ENCODE results near the gene MED29.

DNA sequence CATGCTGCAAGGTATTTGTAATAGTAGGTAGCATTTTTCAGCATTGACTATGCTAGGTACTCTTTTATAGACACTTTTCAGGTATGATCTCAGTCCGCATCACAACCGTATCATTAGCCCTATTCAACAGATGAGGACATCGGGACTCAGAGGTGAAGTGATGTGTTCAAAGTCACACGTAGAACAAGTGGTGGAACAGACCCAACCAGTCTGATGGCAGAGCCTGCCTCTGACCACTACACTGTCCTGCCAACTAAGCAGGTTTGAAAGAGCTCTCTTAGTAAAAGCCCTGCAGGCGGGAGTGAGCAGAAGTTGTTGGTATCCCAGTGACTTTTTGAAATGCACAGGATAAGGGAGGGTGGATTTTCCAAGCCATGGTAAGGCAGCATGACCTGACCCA, 20.4 kb upstream of the MED29 start:
- TF ChIP-seq, protein P1, sequence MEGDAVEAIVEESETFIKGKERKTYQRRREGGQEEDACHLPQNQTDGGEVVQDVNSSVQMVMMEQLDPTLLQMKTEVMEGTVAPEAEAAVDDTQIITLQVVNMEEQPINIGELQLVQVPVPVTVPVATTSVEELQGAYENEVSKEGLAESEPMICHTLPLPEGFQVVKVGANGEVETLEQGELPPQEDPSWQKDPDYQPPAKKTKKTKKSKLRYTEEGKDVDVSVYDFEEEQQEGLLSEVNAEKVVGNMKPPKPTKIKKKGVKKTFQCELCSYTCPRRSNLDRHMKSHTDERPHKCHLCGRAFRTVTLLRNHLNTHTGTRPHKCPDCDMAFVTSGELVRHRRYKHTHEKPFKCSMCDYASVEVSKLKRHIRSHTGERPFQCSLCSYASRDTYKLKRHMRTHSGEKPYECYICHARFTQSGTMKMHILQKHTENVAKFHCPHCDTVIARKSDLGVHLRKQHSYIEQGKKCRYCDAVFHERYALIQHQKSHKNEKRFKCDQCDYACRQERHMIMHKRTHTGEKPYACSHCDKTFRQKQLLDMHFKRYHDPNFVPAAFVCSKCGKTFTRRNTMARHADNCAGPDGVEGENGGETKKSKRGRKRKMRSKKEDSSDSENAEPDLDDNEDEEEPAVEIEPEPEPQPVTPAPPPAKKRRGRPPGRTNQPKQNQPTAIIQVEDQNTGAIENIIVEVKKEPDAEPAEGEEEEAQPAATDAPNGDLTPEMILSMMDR (IDR thresholded peaks at IDR 0.05) = no peak
- TF ChIP-seq, protein P2, sequence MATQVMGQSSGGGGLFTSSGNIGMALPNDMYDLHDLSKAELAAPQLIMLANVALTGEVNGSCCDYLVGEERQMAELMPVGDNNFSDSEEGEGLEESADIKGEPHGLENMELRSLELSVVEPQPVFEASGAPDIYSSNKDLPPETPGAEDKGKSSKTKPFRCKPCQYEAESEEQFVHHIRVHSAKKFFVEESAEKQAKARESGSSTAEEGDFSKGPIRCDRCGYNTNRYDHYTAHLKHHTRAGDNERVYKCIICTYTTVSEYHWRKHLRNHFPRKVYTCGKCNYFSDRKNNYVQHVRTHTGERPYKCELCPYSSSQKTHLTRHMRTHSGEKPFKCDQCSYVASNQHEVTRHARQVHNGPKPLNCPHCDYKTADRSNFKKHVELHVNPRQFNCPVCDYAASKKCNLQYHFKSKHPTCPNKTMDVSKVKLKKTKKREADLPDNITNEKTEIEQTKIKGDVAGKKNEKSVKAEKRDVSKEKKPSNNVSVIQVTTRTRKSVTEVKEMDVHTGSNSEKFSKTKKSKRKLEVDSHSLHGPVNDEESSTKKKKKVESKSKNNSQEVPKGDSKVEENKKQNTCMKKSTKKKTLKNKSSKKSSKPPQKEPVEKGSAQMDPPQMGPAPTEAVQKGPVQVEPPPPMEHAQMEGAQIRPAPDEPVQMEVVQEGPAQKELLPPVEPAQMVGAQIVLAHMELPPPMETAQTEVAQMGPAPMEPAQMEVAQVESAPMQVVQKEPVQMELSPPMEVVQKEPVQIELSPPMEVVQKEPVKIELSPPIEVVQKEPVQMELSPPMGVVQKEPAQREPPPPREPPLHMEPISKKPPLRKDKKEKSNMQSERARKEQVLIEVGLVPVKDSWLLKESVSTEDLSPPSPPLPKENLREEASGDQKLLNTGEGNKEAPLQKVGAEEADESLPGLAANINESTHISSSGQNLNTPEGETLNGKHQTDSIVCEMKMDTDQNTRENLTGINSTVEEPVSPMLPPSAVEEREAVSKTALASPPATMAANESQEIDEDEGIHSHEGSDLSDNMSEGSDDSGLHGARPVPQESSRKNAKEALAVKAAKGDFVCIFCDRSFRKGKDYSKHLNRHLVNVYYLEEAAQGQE (IDR thresholded peaks at IDR 0.05; ENCODE audit: insufficient read depth in 1 of 2, low read depth in 2 of 2, low read length in 1 of 2) = no peak
- TF ChIP-seq POLR2AphosphoS5 (IDR thresholded peaks at IDR 0.05; ENCODE audit: low read depth, low read length) (no peak), TCF7L2 (IDR thresholded peaks at IDR 0.05; ENCODE audit: low read depth, low read length) (no peak)
